ENCODE results near the gene TMEM225B.

- TF ChIP-seq OSR1 (CRISPR knock-in tag; IDR thresholded peaks at IDR 0.05) (no peak), CREB5 (CRISPR knock-in tag; IDR thresholded peaks at IDR 0.05; ENCODE audit: low read depth) (no peak), PPARA (CRISPR knock-in tag; IDR thresholded peaks at IDR 0.05; ENCODE audit: borderline replicate concordance) (no peak), PATZ1 (CRISPR knock-in tag; IDR thresholded peaks at IDR 0.05; ENCODE audit: borderline replicate concordance) (no peak), ZNF565 (CRISPR knock-in tag; conservative IDR thresholded peaks at IDR 0.05; ENCODE audit: low read depth) (no peak), TSHZ2 (CRISPR knock-in tag; IDR thresholded peaks at IDR 0.05) (no peak), ESRRG (CRISPR knock-in tag; IDR thresholded peaks at IDR 0.05) (no peak), ISL1 (CRISPR knock-in tag; IDR thresholded peaks at IDR 0.05) (no peak), RARB (CRISPR knock-in tag; IDR thresholded peaks at IDR 0.05) (no peak), ZFP30 (CRISPR knock-in tag; IDR thresholded peaks at IDR 0.05) (no peak), ARNTL (CRISPR knock-in tag; IDR thresholded peaks at IDR 0.05; ENCODE audit: borderline replicate concordance, low read depth) (no peak)
Measured at GRCh38 chr7:99622596-99622995, 24.5 kb downstream of the TMEM225B start.
